Measurements from ENCODE around the gene RP9. TPM values are rescaled to one million over a fixed set of nuclear protein-coding genes. Genes with fewer than 3 reads are reported as not detected.

RP9 gene
- polyA plus RNA-seq, 2 donors, result 5.7 to 5.8 TPM

GRCh38 chr7:33089142-33089541, 20.1 kb downstream of the RP9 start:
- Histone ChIP-seq H3K9me3 (ENCODE audit: control insufficient read depth in 2 of 2, insufficient read depth in 1 of 2, low read depth in 1 of 2, low read length in 1 of 2) (no peaks in the 10 kb centered on the region), H3K36me3 (ENCODE audit: control insufficient read depth in 2 of 2, insufficient read depth in 2 of 2, low read length in 1 of 2) (peaks cover 2 to 6% of the 10 kb centered on the region in 2 donors), H3K4me1 (ENCODE audit: control insufficient read depth in 2 of 2, insufficient read depth in 2 of 2, low read length in 1 of 2) (no peaks in the 10 kb centered on the region), H3K4me3 (ENCODE audit: low read depth in 1 of 2, low read length in 2 of 2) (no peak overlapping the region), H3K27ac (ENCODE audit: low read depth in 2 of 2, low read length in 1 of 2) (no peak overlapping the region), H3K27me3 (ENCODE audit: control insufficient read depth in 1 of 2, insufficient read depth in 2 of 2, low read length in 2 of 2) (no peaks in the 10 kb centered on the region)
- 92 to 94% methylated on average over 7 of the region's 7 CpGs for WGBS, 2 donors

- no peaks in the 10 kb centered on the region for H3K4me1 ChIP-seq (ENCODE audit: control insufficient read depth in 2 of 2, insufficient read depth in 2 of 2, low read length in 1 of 2)
- H3K27ac ChIP-seq (ENCODE audit: low read depth in 2 of 2, low read length in 1 of 2), result no peak overlapping the region
- H3K27me3 ChIP-seq (ENCODE audit: control insufficient read depth in 1 of 2, insufficient read depth in 2 of 2, low read length in 2 of 2), result no peaks in the 10 kb centered on the region
- no peaks in the 10 kb centered on the region for H3K36me3 ChIP-seq (ENCODE audit: control insufficient read depth in 2 of 2, insufficient read depth in 2 of 2, low read length in 1 of 2)
- WGBS, 2 donors, result 86 to 88% methylated on average over 2 of the region's 2 CpGs
- H3K9me3 ChIP-seq (ENCODE audit: control insufficient read depth in 2 of 2, insufficient read depth in 1 of 2, low read depth in 1 of 2, low read length in 1 of 2), result no peaks in the 10 kb centered on the region
- no peak overlapping the region for H3K4me3 ChIP-seq (ENCODE audit: low read depth in 1 of 2, low read length in 2 of 2)
Measured at GRCh38 chr7:33087858-33088257, 21.3 kb downstream of the RP9 start.

GRCh38 chr7:33087356-33087755, 21.8 kb downstream of the RP9 start:
- Histone ChIP-seq H3K4me1 (ENCODE audit: control insufficient read depth in 2 of 2, insufficient read depth in 2 of 2, low read length in 1 of 2) (no peaks in the 10 kb centered on the region), H3K36me3 (ENCODE audit: control insufficient read depth in 2 of 2, insufficient read depth in 2 of 2, low read length in 1 of 2) (no peaks in the 10 kb centered on the region), H3K27me3 (ENCODE audit: control insufficient read depth in 1 of 2, insufficient read depth in 2 of 2, low read length in 2 of 2) (no peaks in the 10 kb centered on the region), H3K4me3 (ENCODE audit: low read depth in 1 of 2, low read length in 2 of 2) (no peak overlapping the region), H3K27ac (ENCODE audit: low read depth in 2 of 2, low read length in 1 of 2) (no peak overlapping the region), H3K9me3 (ENCODE audit: control insufficient read depth in 2 of 2, insufficient read depth in 1 of 2, low read depth in 1 of 2, low read length in 1 of 2) (no peaks in the 10 kb centered on the region)
- 22 to 78% methylated on average over 2 of the region's 2 CpGs for WGBS, 2 donors

- 83 to 89% methylated on average over 9 of the region's 9 CpGs for WGBS, 2 donors
- Histone ChIP-seq H3K9me3 (ENCODE audit: control insufficient read depth in 2 of 2, insufficient read depth in 1 of 2, low read depth in 1 of 2, low read length in 1 of 2) (no peaks in the 10 kb centered on the region), H3K27ac (ENCODE audit: low read depth in 2 of 2, low read length in 1 of 2) (no peak overlapping the region), H3K4me3 (ENCODE audit: low read depth in 1 of 2, low read length in 2 of 2) (no peak overlapping the region), H3K27me3 (ENCODE audit: control insufficient read depth in 1 of 2, insufficient read depth in 2 of 2, low read length in 2 of 2) (no peaks in the 10 kb centered on the region), H3K4me1 (ENCODE audit: control insufficient read depth in 2 of 2, insufficient read depth in 2 of 2, low read length in 1 of 2) (no peaks in the 10 kb centered on the region), H3K36me3 (ENCODE audit: control insufficient read depth in 2 of 2, insufficient read depth in 2 of 2, low read length in 1 of 2) (no peaks in the 10 kb centered on the region)
Measured at GRCh38 chr7:33079763-33080690, 29.2 kb downstream of the RP9 start.

GRCh38 chr7:33079096-33079495, 30.1 kb downstream of the RP9 start:
- Histone ChIP-seq H3K27ac (ENCODE audit: low read depth in 2 of 2, low read length in 1 of 2) (no peak overlapping the region), H3K27me3 (ENCODE audit: control insufficient read depth in 1 of 2, insufficient read depth in 2 of 2, low read length in 2 of 2) (no peaks in the 10 kb centered on the region), H3K9me3 (ENCODE audit: control insufficient read depth in 2 of 2, insufficient read depth in 1 of 2, low read depth in 1 of 2, low read length in 1 of 2) (no peaks in the 10 kb centered on the region), H3K36me3 (ENCODE audit: control insufficient read depth in 2 of 2, insufficient read depth in 2 of 2, low read length in 1 of 2) (no peaks in the 10 kb centered on the region), H3K4me3 (ENCODE audit: low read depth in 1 of 2, low read length in 2 of 2) (no peak overlapping the region), H3K4me1 (ENCODE audit: control insufficient read depth in 2 of 2, insufficient read depth in 2 of 2, low read length in 1 of 2) (no peaks in the 10 kb centered on the region)
- 83 to 87% methylated on average over 2 of the region's 2 CpGs for WGBS, 2 donors

- Histone ChIP-seq H3K36me3 (ENCODE audit: control insufficient read depth in 2 of 2, insufficient read depth in 2 of 2, low read length in 1 of 2) (no peaks in the 10 kb centered on the region), H3K9me3 (ENCODE audit: control insufficient read depth in 2 of 2, insufficient read depth in 1 of 2, low read depth in 1 of 2, low read length in 1 of 2) (no peaks in the 10 kb centered on the region), H3K4me3 (ENCODE audit: low read depth in 1 of 2, low read length in 2 of 2) (no peak overlapping the region), H3K27ac (ENCODE audit: low read depth in 2 of 2, low read length in 1 of 2) (no peak overlapping the region), H3K27me3 (ENCODE audit: control insufficient read depth in 1 of 2, insufficient read depth in 2 of 2, low read length in 2 of 2) (no peaks in the 10 kb centered on the region), H3K4me1 (ENCODE audit: control insufficient read depth in 2 of 2, insufficient read depth in 2 of 2, low read length in 1 of 2) (no peaks in the 10 kb centered on the region)
- 72 to 78% methylated on average over 3 of the region's 3 CpGs for WGBS, 2 donors
Measured at GRCh38 chr7:33076737-33077136, 32.5 kb downstream of the RP9 start.

- H3K36me3 ChIP-seq (ENCODE audit: control insufficient read depth in 2 of 2, insufficient read depth in 2 of 2, low read length in 1 of 2), result no peaks in the 10 kb centered on the region
- H3K4me1 ChIP-seq (ENCODE audit: control insufficient read depth in 2 of 2, insufficient read depth in 2 of 2, low read length in 1 of 2), result no peaks in the 10 kb centered on the region
- H3K9me3 ChIP-seq (ENCODE audit: control insufficient read depth in 2 of 2, insufficient read depth in 1 of 2, low read depth in 1 of 2, low read length in 1 of 2), result no peaks in the 10 kb centered on the region
- 78 to 86% methylated on average over 3 of the region's 3 CpGs for WGBS, 2 donors
- H3K27ac ChIP-seq (ENCODE audit: low read depth in 2 of 2, low read length in 1 of 2), result no peak overlapping the region
- H3K4me3 ChIP-seq (ENCODE audit: low read depth in 1 of 2, low read length in 2 of 2), result no peak overlapping the region
- no peaks in the 10 kb centered on the region for H3K27me3 ChIP-seq (ENCODE audit: control insufficient read depth in 1 of 2, insufficient read depth in 2 of 2, low read length in 2 of 2)
Measured at GRCh38 chr7:33075818-33076518, 33.2 kb downstream of the RP9 start.

- H3K4me1 ChIP-seq (ENCODE audit: control insufficient read depth in 2 of 2, insufficient read depth in 2 of 2, low read length in 1 of 2), result no peaks in the 10 kb centered on the region
- no peaks in the 10 kb centered on the region for H3K36me3 ChIP-seq (ENCODE audit: control insufficient read depth in 2 of 2, insufficient read depth in 2 of 2, low read length in 1 of 2)
- no peak overlapping the region for H3K27ac ChIP-seq (ENCODE audit: low read depth in 2 of 2, low read length in 1 of 2)
- no peak overlapping the region for H3K4me3 ChIP-seq (ENCODE audit: low read depth in 1 of 2, low read length in 2 of 2)
- no peaks in the 10 kb centered on the region for H3K27me3 ChIP-seq (ENCODE audit: control insufficient read depth in 1 of 2, insufficient read depth in 2 of 2, low read length in 2 of 2)
- WGBS, 2 donors, result 88 to 91% methylated on average over 4 of the region's 4 CpGs
- H3K9me3 ChIP-seq (ENCODE audit: control insufficient read depth in 2 of 2, insufficient read depth in 1 of 2, low read depth in 1 of 2, low read length in 1 of 2), result peaks cover 0 to 5% of the 10 kb centered on the region in 2 donors
Measured at GRCh38 chr7:33073243-33073642, 36.0 kb downstream of the RP9 start.

GRCh38 chr7:33072471-33072870, 36.7 kb downstream of the RP9 start:
- no peaks in the 10 kb centered on the region for H3K36me3 ChIP-seq (ENCODE audit: control insufficient read depth in 2 of 2, insufficient read depth in 2 of 2, low read length in 1 of 2)
- no peak overlapping the region for H3K27ac ChIP-seq (ENCODE audit: low read depth in 2 of 2, low read length in 1 of 2)
- H3K4me3 ChIP-seq (ENCODE audit: low read depth in 1 of 2, low read length in 2 of 2), result no peak overlapping the region
- H3K4me1 ChIP-seq (ENCODE audit: control insufficient read depth in 2 of 2, insufficient read depth in 2 of 2, low read length in 1 of 2), result no peaks in the 10 kb centered on the region
- no peaks in the 10 kb centered on the region for H3K27me3 ChIP-seq (ENCODE audit: control insufficient read depth in 1 of 2, insufficient read depth in 2 of 2, low read length in 2 of 2)
- 20 to 41% methylated on average over 2 of the region's 2 CpGs for WGBS, 2 donors
- peaks cover 0 to 5% of the 10 kb centered on the region in 2 donors for H3K9me3 ChIP-seq (ENCODE audit: control insufficient read depth in 2 of 2, insufficient read depth in 1 of 2, low read depth in 1 of 2, low read length in 1 of 2)

Data from esophagus (tissue), 2 donors.